ENCODE results near the gene SLC7A6OS.
A peak's percentile ranks its signal among the peaks of the same experiment; 100 is the strongest.

Gene SLC7A6OS

GRCh38 chr16:68252383-68252782, 58.4 kb downstream of the SLC7A6OS start:
- no peak for ATAC-seq (ENCODE audit: low read depth)
- Mint-ChIP-seq H3K9me3 (no peaks in the 10 kb centered on the region), H3K4me1 (peaks cover 8% of the 10 kb centered on the region), H3K27me3 (no peaks in the 10 kb centered on the region), H3K27ac (peak overlapping the region; percentile 8), H3K4me3 (no peak overlapping the region), H3K36me3 (peaks cover 12% of the 10 kb centered on the region)
- DNase-seq (ENCODE audit: low spot score in 2 of 2), result no peak

GRCh38 chr16:68251832-68252231, 58.9 kb downstream of the SLC7A6OS start:
- H3K27me3 Mint-ChIP-seq, result no peaks in the 10 kb centered on the region
- H3K4me3 Mint-ChIP-seq, result no peak overlapping the region
- peaks cover 12% of the 10 kb centered on the region for H3K36me3 Mint-ChIP-seq

GRCh38 chr16:68250951-68251350, 59.8 kb downstream of the SLC7A6OS start:
- no peaks in the 10 kb centered on the region for H3K9me3 Mint-ChIP-seq
- peaks cover 12% of the 10 kb centered on the region for H3K36me3 Mint-ChIP-seq
- H3K27ac Mint-ChIP-seq, result no peak overlapping the region
- H3K4me1 Mint-ChIP-seq, result peaks cover 19% of the 10 kb centered on the region
- DNase-seq (ENCODE audit: low spot score in 2 of 2) (no peak), ATAC-seq (ENCODE audit: low read depth) (no peak)
- H3K27me3 Mint-ChIP-seq, result no peaks in the 10 kb centered on the region
- no peak overlapping the region for H3K4me3 Mint-ChIP-seq

More at GRCh38 chr16:68251832-68252231, 58.9 kb downstream of the SLC7A6OS start:
- Mint-ChIP-seq H3K9me3 (no peaks in the 10 kb centered on the region), H3K27ac (no peak overlapping the region), H3K4me1 (peaks cover 11% of the 10 kb centered on the region)
- DNase-seq (ENCODE audit: low spot score in 2 of 2) (no peak), ATAC-seq (ENCODE audit: low read depth) (peak; percentile 17)

DNA sequence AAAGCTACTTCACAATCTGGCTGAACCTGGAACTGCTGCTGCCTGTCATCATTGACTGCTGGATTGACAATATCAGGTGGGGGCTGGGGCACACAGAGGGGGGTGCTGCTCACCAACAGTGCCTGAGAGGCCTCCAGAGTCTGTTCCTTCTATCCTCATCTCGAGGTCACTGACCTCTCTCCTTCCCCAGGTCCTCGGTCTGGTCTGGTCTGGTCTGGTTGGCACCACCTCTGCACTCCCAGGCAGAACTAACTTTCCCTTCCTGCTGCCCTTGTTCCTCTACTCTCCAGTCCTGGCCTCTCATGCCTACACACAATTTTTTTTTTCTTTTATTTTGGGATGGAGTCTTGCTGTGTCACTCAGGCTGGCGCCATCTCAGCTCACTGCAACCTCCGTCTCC, 61.4 kb downstream of the SLC7A6OS start:
- Mint-ChIP-seq H3K4me3 (no peak overlapping the region), H3K9me3 (no peaks in the 10 kb centered on the region), H3K27ac (no peak overlapping the region), H3K36me3 (peaks cover 12% of the 10 kb centered on the region), H3K27me3 (no peaks in the 10 kb centered on the region), H3K4me1 (peaks cover 27% of the 10 kb centered on the region)
- ATAC-seq (ENCODE audit: low read depth) (no peak), DNase-seq (ENCODE audit: low spot score in 2 of 2) (no peak)
